Nucleus accumbens (tissue), 56 donors: Measurements from ENCODE around the gene MOCS1.
A peak's percentile ranks its signal among the peaks of the same experiment; 100 is the strongest.

Experiments
- DNase-seq, 56 donors: peaks; one replicate each; lab custom pipeline; 2025; lab: John Stamatoyannopoulos, UW

The MOCS1 gene

DNA sequence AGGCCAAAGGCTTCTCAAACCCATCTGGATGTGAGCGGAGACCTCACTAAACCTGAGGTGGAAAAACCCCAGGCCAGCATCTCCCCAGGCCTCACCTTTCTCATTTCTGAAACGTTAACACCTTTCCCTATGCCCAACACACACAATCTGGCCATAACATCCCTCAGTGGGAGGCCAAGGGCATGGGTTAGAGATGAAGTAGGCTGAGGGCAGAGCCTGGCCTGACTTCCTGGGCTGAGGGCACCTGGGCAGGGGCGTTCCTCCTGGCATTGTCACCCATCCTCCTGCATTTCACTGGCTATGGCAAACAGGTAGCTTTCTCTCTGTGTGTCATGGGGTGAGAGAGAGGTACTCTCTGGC, 8.4 kb downstream of the MOCS1 start:
- DNase-seq, result no peak

DNA sequence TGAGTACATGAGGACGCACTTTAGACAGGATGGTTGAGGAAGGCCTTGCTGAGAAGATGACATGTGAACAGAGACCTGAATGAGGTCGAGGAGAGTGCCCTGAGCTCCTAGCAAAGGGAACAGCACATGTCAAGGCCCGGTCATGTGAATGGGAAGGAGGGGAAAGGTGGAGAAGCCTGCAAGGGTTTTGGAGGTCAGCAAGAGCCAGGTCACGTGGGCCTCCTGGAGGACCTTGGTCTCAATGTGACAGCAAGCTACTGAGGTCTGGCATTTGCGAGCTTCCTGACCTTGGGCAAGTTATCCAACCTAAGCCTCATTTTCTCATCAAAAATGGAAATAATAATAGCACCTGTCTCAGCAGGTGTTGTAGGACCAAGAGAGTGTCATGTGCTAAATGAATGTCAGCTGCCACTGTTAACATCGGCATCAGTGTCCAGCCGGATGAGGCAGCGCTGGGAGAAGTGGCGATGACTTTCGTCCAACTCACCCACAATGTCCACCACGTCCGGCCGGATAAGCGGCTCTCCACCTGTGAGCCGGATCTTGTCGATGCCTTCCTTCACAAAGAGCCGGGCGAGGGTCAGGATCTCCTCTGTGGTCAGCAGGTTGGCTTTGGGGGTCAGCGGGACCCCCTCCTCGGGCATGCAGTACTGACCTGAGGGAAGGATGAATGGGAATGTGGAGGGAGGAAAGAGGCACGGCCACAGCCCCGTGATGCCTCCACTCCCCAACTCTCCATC, 8.9 kb downstream of the MOCS1 start:
- no peak for DNase-seq

GRCh38 chr6:39924283-39924682, 10.0 kb downstream of the MOCS1 start:
- no peak for DNase-seq

- no peak for DNase-seq
These were observed 10.4 kb downstream of the MOCS1 start for GRCh38 chr6:39923861-39924260.

GRCh38 chr6:39923394-39923793, 10.9 kb downstream of the MOCS1 start:
- peak in 21 of 56 donors; percentile 14 to 62 (median 37) for DNase-seq

DNA sequence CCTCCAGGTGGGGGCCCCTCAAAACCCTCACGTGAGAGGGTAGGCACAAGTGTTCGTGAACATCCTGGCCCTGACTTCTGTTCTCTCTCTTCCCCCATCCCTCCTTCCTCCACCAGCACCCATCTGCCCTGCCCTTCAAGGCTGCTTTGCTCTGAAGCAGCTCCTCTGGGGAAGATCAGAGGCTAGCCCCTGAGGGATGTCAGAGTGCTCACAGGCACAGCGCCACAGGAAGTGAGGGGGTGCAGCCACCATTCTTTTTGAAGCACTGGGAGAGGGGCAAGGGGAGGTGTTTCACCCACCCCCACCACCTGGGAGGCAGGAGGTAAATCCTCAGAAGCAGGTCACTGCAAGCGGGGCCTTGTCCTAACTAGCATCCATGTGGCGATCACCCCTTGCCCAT, 11.4 kb downstream of the MOCS1 start:
- no peak for DNase-seq

DNA sequence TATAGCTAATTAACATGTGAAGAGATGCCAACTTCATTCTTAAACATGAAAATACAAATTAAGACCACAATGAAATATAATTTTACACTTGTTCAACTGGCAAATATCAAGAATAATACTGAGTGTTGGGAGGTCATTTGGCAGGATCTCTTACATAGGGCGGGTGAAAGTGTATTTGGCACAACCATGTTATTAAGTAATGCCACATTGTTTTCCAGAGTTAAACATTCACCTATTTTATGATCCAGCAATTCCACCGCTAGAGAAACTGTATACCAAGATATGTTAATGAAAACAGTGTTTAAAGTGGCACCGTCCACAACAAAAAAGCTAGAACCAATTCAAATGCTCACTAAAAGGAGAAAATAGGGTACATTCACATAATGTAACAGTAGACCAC, 14.1 kb downstream of the MOCS1 start:
- no peak for DNase-seq

- DNase-seq, result no peak
These were observed 15.4 kb downstream of the MOCS1 start for GRCh38 chr6:39918831-39919230.

DNA sequence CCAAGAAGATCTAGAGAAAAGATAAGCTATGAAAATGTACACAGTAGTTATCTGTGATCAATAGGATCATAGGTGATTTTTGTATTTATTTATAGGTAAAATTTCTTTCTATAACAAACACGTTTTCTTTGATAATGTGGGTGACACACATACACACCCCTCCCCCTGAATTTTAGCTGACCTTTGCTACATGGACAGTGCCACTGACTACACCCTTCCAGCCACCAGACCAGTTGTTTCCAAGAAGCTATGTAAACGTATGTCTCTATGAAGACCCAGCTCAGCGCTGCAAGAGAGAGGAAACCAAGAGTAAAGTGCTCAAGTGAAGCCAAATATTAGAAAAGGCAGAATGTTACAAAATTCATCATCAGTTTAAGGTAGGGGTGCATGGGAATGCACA, 16.3 kb downstream of the MOCS1 start:
- no peak for DNase-seq

GRCh38 chr6:39917329-39917728, 16.9 kb downstream of the MOCS1 start:
- DNase-seq, result no peak

GRCh38 chr6:39915866-39916265, 18.4 kb downstream of the MOCS1 start:
- DNase-seq, result no peak

GRCh38 chr6:39914239-39914638, 20.0 kb downstream of the MOCS1 start:
- DNase-seq, result no peak

GRCh38 chr6:39913391-39913916, 20.8 kb downstream of the MOCS1 start:
- no peak for DNase-seq

- DNase-seq, result no peak
These were observed 21.8 kb downstream of the MOCS1 start for GRCh38 chr6:39912446-39912845.

- no peak for DNase-seq
These were observed 22.6 kb downstream of the MOCS1 start for GRCh38 chr6:39911513-39912125.

DNA sequence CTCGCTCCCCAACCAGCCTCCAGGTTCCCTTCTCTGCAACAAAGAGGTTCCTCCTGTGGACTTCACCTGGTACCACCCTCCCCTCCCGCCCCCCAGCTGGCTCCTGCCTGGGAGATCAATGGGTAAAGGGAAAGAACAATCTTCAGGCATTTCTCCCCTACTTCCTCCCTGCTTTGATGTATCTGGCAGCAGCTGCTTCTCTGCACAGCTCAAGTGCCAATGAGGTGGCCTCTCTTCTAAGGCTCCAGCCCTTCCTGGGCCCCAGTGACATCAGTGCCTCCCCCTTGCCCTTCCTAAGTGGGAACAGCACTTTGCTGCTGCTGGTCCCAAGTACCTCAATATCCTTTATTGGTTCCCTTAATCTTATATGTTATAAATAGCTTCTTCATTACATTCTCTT, 23.5 kb downstream of the MOCS1 start:
- DNase-seq, result no peak

DNA sequence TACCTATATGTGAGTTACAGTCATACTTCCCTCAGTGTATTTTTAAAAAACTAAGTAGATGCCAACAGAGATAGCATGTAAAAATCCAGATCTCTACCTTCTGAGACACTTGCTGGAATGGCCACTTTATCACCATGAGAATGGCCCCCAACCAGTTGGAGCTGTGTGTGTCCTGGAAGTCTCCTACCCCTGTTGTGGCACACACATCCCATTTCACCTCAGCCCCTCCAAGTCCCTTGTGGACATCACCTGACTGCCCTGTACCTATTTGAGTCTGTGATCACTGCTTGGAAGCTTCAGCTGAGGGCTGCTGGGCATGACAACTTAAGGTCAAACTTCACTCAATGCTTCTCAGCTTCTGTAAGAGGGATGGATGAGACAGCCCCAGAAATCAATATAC, 24.1 kb downstream of the MOCS1 start:
- no peak for DNase-seq

- no peak for DNase-seq
These were observed 24.6 kb downstream of the MOCS1 start for GRCh38 chr6:39909701-39910100.

DNA sequence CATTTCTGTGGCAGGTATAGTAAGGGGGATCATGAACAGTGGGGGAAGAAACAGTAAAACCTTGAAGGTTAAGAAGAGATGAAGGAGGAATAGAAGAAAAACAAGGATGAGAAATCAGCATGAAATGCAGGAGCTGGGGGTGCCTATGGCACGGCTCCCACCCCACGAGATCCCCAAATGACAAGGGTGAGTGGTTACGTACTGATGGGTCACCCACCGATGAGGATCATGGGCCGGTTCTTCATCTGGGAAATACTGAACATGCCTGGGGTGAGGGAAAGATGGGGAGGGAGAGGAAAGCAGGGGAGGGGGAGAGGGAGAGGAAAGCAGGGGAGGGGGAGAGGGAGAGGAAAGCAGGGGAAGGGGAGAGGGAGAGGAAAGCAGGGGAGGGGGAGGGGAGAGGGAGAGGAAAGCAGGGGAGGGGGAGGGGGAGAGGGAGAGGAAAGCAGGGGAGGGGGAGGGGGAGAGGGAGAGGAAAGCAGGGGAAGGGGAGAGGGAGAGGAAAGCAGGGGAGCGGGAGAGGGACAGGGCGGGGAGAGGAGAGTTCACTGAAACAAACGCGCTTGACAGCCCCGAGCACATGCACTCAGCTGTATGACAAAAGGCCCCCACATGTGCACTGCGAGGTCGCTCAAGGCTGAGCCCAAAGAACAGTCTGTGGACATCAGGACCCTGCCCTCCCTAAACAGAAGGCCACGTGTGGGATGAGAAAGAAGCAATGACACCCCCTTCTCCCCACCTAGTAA, 25.3 kb downstream of the MOCS1 start:
- no peak for DNase-seq

DNA sequence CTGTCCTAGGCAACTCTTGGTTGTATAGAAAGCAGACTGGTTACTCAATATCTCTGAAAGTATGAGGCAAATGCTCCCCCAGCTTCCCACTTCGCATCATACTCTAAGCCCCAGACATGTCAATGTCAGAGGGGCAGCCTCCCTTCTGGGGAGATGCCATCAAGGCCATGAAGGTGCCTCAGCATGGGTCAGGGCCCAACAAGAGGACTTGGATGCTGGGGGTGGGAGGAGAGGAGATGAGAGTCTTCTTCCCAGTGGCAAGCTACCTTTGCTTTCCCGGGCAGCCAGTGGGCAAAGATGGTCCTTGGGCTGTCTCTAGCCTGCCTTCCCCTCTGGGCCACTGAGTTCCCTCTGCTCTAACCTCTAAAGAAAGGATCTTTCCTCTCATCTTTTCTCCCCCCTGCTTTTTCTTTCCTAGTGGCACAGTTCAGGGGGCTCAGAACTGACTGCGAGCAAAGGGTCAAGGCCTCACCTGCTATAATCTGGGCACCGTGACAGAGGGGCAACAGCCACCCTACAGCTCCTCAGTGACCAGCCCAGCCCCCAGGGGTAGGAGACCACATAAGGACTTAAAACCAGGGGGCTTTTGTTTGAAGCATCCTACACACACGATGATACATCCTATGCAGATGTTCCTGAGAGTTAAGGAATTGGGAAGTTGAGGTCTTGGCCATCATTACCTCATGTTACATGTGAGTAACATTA, 26.2 kb downstream of the MOCS1 start:
- no peak for DNase-seq

GRCh38 chr6:39906318-39906761, 27.9 kb downstream of the MOCS1 start:
- DNase-seq, result no peak
